ENCODE data around the gene RNASE2.
"Not testable (repeated sequence)": the region's sequence is repeated elsewhere in the genome, so short reads cannot be mapped to it uniquely, and the experiment has no call there.

The RNASE2 gene

DNA sequence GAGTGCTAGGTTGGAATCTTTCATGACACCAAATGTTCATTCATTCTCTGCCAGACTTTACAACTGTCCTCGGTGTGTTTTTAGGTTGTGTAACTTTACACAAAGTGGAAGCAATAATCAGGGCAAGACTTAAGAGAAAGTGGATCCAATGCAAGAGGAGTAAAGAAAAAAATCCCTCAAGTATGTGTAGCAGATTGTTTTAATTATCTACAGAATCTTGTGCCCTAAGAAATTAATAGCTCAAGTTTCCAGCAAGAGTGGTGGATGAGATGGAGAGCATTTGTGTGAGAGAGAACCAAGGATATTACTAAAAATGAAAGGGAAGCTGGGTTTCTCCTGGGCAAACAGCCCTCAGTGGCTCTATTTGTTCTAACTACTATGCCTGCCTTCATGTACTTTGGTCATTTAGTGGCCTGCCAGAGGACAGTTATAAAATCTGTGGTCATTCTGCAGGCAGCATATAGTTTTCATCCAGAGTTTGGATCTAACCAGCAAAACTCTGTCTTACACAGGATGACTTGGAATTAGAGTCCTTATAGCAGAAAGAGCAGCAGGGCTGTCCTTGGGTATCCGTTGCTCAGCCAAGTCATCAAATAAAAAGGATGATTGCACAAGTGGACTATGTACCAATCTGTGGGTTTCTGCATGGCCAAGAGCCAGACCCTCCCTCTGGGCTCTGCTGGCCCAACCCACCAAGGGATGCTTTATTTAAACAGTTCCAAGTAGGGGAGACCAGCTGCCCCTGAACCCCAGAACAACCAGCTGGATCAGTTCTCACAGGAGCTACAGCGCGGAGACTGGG, at the start of gene RNASE2:
Gene RNASE2, plus strand, starts transcription at position 752 of the 802 bp plus-strand sequence. CDS start 285 bp downstream, outside the sequence.
- DNase-seq (ENCODE audit: low read depth, low spot score), result not testable (repeated sequence)

DNA sequence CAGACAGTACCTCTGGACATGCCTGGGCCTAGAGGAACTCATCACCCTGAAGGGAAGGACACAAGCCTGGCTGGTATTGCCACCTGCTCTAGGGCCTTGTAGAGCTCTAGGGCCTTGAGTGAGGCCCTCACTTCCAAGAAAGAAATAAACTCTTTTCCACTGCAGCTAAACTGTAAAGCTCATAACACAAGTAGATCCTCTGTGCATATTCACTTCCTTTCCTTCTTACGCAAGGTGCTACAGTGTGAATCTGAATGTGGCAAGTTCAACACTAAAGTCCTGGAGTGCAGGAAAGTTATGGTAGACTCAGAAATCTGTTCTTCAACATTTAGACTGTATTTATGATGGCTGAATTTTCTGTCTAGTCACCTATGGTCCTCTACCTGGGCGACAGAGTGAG, 49.6 kb upstream of the RNASE2 start:
- no peak for DNase-seq (ENCODE audit: low read depth, low spot score)

DNA sequence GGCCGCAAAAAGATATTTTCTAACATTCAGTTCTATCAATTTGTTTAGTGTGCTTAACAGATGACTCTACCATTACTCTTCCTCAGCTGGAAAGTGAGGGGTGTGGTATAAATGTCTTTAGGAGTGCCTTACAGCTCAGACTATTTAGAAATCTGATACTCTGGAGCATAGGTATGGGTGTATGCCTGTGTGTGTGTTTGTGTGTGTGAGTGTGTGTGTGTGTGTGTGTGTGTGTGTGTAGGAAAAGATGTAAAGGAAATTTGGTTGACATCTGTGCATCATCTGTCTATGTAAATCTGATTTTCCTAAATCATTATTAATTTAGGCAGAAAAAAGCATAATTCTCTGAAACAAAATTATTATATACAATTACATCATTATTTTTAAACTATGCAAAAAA, 48.1 kb upstream of the RNASE2 start:
- DNase-seq (ENCODE audit: low read depth, low spot score), result no peak

DNA sequence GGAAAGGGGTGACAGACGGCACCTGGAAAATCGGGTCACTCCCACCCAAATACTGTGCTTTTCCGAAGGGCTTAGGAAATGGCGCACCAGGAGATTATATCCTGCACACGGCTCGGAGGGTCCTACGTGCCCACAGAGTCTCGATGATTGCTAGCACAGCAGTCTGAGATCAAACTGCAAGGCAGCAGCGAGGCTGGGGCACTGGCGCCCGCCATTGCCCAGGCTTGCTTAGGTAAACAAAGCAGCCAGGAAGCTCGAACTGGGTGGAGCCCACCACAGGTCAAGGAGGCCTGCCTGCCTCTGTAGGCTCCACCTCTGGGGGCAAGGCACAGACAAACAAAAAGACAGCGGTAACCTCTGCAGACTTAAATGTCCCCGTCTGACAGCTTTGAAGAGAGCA, 44.5 kb upstream of the RNASE2 start:
- not testable (repeated sequence) for DNase-seq (ENCODE audit: low read depth, low spot score)

DNA sequence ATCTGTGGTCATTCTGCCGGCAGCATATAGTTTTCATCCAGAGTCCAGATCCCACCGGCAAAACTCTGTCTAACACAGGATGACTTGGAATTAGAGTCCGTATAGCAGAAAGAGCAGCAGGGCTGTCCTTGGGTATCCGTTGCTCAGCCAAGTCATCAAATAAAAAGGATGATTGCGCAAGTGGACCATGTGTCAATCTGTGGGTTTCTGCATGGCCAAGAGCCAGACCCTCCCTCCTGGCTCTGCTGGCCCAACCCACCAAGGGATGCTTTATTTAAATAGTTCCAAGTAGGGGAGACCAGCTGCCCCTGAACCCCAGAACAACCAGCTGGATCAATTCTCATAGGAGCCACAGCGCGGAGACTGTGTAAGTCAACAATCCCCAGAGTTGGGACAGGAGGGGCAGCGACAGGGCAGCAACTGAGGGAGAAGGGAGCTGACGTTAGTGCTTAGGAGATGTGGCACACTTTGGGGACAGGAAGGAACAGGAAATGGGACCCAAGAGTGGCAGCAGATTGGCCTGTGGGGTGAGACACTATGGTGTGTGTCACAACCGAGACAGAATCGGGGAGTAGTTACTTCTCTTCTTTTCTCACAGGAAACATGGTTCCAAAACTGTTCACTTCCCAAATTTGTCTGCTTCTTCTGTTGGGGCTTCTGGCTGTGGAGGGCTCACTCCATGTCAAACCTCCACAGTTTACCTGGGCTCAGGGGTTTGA, 36.1 kb upstream of the RNASE2 start:
- DNase-seq (ENCODE audit: low read depth, low spot score), result not testable (repeated sequence)

DNA sequence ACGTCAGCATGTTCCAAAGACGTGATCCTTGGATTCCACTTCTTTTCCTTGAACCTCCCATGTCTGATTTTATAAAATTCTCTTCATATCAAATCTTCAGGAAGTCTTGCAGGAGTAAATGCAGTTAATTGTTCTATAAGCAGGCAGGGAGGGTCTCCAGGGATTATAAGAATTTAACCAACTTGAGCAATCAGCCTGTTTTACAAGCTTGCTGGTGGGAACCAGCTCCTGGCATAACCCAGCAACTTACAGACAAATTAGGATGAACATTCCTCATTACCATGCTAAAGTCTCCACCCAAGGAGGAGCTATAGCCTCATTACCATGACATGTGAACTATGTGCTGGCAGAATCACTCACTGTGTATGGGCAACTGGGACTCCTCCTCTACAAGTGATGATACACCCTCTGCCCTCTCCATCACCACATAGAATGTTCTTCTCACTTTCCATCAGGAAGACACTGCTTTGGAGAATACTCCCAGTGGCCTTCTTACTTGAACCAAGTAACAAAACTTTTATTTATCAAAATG, 31.5 kb upstream of the RNASE2 start:
- not testable (repeated sequence) for DNase-seq (ENCODE audit: low read depth, low spot score)

DNA sequence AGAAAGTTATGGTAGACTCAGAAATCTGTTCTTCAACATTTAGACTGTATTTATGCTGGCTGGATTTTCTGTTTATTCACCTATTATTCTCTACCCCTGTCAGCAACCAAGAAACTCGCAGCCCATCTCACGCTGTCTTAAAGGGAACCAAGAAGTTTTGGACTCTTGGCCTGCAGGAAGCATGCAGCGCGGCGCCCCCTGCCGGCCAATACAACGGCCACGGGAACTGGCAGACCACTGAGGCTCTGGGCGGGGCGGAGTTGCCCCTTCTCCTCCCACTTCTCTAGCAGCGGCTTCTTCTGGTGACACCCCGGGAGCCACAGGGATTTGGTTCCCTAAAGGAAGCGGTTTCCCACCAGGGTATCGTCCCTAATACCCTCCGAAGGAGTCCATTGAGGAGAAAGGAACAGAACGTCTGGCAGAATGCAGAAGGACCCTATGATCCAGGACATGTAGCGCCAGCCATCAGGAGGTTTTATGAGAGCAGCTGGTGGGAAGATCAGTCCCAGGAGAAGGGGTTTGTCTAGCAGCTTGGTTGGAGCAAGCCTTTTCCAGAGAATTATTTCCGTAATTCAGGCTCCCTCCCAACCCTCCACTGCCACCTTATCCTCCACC, 21.0 kb upstream of the RNASE2 start:
- DNase-seq (ENCODE audit: low read depth, low spot score), result peak; percentile 80

DNA sequence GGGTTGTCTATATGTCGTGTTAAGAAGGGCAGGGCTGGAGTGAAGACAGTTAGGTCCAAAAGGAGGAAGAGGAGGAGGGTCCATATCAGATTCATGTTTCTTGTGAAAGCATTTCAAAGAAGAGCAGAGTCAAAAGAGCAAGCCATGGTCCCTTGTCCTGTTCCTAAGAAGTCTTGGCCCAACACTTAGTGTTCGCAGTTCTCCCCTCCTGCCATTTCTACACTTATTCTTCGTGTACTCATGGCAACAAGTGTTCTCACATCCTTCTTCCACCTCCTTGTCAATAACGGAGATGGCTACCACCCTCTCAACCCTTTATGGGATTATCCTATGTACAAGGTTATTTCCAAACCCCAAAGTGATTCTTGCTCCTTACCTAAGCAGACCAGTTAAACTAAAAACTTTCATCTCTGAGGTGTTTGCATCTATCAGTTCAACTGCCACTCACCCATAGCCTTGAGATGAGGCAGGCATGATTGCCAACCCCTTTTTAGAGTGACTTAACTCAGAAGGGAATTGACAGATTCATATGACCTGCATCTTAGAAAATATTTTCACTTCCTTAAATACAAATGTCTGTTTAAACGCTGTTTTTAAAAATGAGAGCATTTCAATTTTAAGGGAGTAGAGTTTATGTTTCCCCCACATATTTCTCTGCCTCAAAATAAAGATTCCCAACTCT, 19.8 kb upstream of the RNASE2 start:
- no peak for DNase-seq (ENCODE audit: low read depth, low spot score)

DNA sequence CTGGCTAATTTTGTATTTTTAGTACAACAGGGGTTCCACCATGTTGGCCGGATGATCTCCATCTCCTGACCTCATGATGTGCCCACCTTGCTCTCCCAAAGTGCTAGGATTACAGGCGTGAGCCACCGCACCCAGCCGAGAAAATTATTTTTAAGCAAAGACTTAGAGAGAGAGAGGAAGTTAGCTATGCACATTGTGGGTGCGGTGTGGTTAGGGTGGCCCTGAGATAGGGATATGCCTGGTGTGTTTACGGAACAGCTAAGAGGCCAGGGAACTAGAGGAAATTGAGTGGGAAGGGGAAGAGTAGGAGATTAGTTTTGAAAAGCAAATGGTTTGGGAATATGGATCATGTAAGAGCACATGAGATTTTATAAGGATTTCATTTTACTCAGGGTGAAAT, 10.1 kb upstream of the RNASE2 start:
- not testable (repeated sequence) for DNase-seq (ENCODE audit: low read depth, low spot score)

DNA sequence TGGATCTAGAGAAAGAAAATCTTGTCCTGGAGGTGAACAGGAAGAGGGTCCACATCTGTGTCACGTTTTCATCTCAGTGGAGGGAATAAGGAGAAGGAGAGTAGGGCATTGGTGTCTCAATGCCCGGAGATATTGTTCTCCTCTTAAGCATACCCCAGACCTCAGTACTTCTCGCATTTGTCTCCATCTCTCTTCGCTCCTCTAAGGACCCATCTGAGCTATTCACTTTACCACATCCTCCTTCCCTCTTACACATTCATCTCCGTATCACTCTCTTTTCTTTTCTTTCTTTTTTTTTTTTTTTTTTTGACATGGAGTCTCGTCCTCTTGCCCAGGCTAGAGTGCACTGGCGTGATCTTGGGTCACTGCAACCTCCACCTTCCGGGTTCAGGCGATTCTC, 8.6 kb upstream of the RNASE2 start:
- not testable (repeated sequence) for DNase-seq (ENCODE audit: low read depth, low spot score)

DNA sequence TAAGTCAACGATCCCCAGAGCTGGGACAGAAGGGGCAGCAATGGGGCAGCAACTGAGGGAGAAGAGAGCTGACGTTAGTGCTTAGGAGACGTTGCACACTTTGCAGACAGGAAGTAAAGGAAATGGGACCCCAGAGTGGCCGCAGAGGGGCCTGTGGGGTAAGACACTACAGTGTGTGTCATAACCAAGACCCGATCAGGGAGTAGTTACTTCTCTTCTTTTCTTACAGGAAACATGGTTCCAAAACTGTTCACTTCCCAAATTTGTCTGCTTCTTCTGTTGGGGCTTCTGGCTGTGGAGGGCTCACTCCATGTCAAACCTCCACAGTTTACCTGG, 219 bp downstream of the RNASE2 start:
- DNase-seq (ENCODE audit: low read depth, low spot score), result not testable (repeated sequence)

DNA sequence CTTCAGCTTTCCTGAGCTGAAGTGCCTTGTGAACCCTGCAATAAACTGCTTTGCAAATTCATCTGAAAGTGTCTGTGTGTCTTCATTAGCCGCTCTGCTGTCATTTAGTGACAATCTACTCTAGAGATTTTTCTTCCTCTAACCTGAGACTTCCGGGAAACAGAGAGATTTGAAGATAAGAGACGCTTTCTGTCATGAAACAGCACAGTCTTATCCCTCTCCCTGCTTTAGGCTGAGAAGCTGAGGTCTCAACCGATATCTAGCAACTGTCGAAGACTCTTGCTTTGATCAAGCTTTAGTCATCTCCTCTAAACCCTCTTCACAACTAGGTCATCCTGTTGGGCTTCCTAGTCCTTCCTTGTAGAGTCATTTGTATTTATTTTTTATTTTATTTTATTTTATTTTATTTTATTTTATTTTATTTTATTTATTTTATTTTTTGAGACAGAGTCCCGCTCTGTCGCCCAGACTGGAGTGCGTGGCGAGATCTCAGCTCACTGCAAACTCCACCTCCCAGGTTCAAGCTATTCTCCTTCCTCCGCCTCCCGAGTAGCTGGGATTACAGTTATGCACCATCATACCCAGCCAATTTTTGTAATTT, 1.2 kb downstream of the RNASE2 start:
- no peak for DNase-seq (ENCODE audit: low read depth, low spot score)

DNA sequence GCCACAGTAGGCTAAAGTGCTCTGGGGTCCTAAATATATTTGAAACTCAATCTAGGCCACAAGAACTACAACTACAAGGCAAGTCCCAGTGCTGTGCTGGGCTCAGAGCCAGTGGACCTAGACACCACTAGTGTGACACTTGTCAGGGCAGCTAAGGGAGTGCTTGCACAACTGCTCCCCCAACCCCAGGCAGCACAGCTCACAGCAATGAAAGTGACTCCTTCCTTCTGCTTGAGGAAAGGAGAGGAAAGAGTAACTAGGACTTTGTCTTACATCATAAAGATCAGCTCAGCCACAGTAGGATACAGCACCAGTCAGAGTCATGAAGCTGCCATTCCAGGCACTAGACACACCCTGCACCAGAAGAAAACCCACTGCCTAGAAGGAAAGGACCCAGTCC, 3.7 kb downstream of the RNASE2 start:
- DNase-seq (ENCODE audit: low read depth, low spot score), result not testable (repeated sequence)

DNA sequence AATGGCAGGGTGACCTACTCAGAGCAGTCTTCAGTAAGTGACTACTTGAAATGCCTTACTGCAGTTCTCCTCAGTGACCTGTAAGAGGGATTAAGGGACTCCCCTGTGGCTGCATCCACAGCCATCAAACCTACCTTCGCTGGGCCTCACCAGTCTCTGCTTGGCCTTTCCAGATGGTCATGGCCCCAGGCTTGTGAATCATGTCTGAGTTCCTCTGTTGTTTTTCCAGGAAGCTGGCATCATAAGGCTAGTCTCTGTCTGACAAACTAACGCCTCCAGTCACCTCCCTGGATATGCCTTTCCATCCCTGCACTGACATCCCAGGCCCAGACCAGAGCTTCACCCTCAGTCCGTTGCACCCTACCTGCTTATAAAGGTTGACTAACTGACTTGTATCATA, 14.0 kb downstream of the RNASE2 start:
- DNase-seq (ENCODE audit: low read depth, low spot score), result no peak

DNA sequence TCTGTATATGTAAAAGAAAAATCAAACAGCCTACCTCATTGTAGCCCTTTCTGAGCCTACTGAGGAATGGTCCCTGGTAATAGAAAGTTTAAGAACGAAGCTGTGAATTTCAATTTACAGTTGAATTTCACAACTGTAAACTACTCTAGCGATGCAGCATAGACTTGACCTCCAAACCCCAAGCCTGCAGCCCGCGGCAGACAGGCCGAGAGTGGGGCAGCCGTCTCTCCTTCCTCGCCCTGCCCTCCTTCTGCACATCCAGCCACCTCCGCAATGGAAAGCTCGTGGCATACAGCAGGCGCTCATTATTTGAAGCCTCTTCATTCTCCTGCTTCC, 15.3 kb downstream of the RNASE2 start:
- DNase-seq (ENCODE audit: low read depth, low spot score), result no peak

DNA sequence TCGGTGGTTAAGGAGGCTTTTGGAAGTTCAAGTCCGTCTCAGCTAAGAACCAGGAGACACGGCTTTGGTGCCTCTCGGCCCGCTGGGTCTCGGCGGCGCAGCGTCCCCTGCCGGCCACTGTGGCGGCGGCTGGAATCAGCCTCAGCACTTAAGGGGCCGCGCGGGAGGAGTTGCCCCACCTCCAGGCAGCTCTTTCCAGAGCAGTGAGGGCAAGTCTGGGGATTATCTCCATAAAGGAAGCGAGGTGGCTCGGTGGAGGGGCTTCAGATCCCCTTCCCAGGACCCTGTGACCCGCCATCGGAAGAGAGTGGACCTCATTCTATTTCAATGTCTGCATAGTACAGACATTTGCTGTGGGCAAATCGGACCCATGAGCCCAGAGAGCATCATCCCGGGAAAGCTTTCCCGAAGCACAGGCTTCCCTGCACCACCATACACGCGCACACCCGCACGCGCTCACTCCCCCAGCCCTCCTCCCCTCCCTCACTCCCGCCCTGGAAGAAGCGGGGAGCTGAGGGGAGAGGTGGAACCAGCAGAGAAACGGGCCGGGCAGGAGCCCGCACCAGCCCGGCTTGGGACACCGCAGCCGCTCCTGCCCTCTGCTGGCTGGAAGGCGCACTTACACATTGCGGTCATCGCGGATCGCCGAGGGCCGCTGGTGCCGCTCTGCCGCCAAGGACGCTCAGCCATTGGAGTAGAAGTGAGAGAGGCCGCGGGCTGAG, 15.9 kb downstream of the RNASE2 start:
- DNase-seq (ENCODE audit: low read depth, low spot score), result peak; percentile 97

DNA sequence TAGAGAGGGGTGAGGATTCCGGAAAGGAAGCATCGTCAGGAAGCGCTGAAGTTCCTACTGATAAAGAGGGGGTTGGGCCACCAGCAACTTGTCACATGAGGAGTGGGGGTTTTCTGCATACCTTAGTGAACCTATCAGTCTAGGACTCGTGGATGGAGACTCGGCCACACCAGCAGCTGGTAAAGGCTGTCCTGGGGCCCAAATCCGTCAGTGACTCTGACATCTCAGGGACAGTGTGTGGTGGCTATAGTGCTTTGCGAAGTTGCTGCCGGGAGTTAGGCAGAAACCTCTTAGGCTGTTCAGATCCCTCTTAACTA, 16.4 kb downstream of the RNASE2 start:
- no peak for DNase-seq (ENCODE audit: low read depth, low spot score)

DNA sequence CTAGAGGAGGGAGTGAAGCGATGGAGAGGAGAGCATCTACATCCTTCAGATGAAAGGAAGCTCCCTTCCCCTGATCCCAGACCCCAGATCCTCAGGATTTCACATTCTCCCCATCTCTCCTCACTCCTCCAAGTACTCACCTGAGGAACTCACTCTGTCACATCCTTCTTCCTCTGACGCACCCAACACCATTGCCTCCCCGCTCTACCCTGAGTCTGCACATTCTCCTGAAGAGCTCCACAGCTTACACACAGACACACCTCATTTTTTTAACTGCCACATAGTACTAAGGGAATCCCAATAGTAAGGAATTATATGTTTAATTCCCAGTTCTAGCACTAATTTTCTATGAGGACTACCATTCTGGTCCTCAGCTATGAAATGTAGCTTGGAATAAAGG, 18.2 kb downstream of the RNASE2 start:
- no peak for DNase-seq (ENCODE audit: low read depth, low spot score)

DNA sequence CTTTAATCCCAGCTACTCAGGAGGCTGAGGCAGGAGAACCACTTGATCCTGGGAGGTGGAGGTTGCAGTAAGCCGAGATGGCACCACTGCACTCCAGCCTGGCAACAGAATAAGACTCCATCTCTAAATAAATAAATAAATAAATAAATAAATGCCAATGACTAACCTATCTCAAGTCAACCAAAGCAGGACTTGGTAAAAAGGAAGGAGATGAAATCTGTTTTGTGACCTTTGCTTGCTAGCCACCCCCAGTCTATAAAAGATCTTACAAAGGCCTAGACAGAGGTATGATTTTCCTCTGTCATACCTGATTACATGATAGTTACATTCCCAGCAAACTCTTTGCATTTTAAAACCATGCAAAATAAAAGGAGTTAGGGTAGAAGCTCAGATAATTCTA, 21.0 kb downstream of the RNASE2 start:
- DNase-seq (ENCODE audit: low read depth, low spot score), result no peak

DNA sequence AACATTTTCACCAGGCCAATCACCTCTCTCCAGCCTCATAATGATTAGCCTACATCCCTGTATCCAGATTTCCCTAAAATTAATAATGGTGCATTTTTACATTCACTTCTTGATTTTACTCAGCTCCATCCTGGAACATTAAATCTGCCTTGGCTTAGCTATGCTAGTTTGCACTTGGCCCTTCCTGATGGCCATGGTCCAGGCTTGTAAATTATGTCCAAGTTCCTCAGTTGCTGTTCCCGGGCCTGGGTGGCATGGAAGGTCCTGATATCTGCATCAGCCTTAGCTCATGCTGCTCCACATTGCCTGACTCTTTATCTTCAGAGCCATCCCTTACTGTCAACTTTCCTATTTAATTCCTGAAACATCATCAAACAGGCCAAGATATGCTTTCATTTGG, 23.4 kb downstream of the RNASE2 start:
- DNase-seq (ENCODE audit: low read depth, low spot score), result no peak

DNA sequence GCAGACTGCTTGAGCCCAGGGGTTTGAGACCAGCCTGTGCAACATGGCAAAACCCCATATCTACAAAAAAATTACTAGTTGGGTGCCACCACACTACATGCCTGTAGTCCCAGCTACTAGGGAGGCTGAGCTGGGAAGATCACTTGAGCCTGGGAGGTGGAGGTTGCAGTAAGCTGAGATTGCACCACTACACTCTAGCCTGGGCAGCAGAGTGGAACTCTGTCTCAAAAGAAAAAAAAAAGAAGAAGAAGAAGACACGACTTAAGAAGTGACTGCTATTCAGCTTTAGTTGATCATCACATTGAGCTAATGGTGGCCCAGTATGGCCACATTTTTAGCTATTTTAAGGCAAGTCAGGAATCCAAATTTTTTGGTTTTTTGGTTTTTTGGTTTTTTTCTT, 25.6 kb downstream of the RNASE2 start:
- DNase-seq (ENCODE audit: low read depth, low spot score), result no peak
